Gastroesophageal sphincter (tissue), 4 donors: ENCODE measurements around the gene PCA3. TPM values are rescaled to one million over a fixed set of nuclear protein-coding genes. Genes with fewer than 3 reads are reported as not detected.

Experiments
- ATAC-seq: fragments of 150-250 bp; one replicate; pipeline ENCODE4 v1.9.1; 2016; ENCODE audit warnings: mild to moderate bottlenecking, moderate library complexity
- H3K27ac ChIP-seq, 4 donors: fragments of 200-600 bp; sonication (generic) in 3 of 4; 1 replicate in 3 of 4; 2 replicates in 1 of 4; pipeline ENCODE4 v1.5.1; 2016 to 2019
- H3K27me3 ChIP-seq: fragments of 200-600 bp; sonication (generic); one replicate; pipeline ENCODE4 v1.5.1; 2019
- H3K36me3 ChIP-seq, 2 donors: fragments of 200-600 bp; sonication (generic); one replicate each; pipeline ENCODE4 v1.5.1; 2019; ENCODE audit warnings: control low read depth in 1 of 2
- H3K4me1 ChIP-seq, 3 donors: fragments of 200-600 bp; sonication (generic); 1 replicate in 2 of 3; 2 replicates in 1 of 3; pipeline ENCODE4 v1.5.1; 2016 to 2019; ENCODE audit warnings: control low read depth in 2 of 3
- H3K4me3 ChIP-seq, 2 donors: fragments of 200-600 bp; sonication (generic); one replicate each; pipeline ENCODE4 v1.5.1; 2019; ENCODE audit warnings: mild to moderate bottlenecking in 1 of 2, moderate library complexity in 1 of 2
- H3K9me3 ChIP-seq, 3 donors: fragments of 200-600 bp; sonication (generic); one replicate each; pipeline ENCODE4 v1.5.1; 2017 to 2019; ENCODE audit warnings: control low read depth in 2 of 3
- EP300 ChIP-seq: sonication (generic); formaldehyde crosslinking; IDR thresholded peaks from one replicate; pipeline ENCODE4 v1.6.1; 2017; ENCODE audit warnings: antibody characterized with exemption, mild to moderate bottlenecking
- POLR2A ChIP-seq, 2 donors: fragments of 450-650 bp; IDR thresholded peaks; one replicate each; pipeline ENCODE4 v1.6.1; 2017; ENCODE audit warnings: antibody characterized with exemption in 2 of 2, mild to moderate bottlenecking in 2 of 2, moderate library complexity in 1 of 2
- POLR2AphosphoS5 ChIP-seq: sonication (generic); formaldehyde crosslinking; IDR thresholded peaks from one replicate; pipeline ENCODE4 v1.6.1; 2017; ENCODE audit warnings: antibody characterized with exemption
- WGBS, 2 donors: methylation state at CpG; one replicate each; pipeline ENCODE4 v1.1.5; 2018; ENCODE audit warnings: low coverage in 1 of 2; 5-methylcytosine and 5-hydroxymethylcytosine counted together
- total RNA-seq, 4 donors: library from RNA; depleted of rRNA; stranded (reverse); fragments of >200 nt; gene quantifications; one replicate each; pipeline ENCODE4 v1.1.0, GENCODE V29; 2016
- TF ChIP-seq, protein P1 (sequence below), 4 experiments: fragments of 200-600 bp in 2 of 4; fragments of 450-650 bp in 2 of 4; sonication (generic) in 1 of 4; IDR thresholded peaks; one replicate each; pipeline ENCODE4 v1.5.1; 2017 to 2019; ENCODE audit warnings: antibody characterized with exemption in 4 of 4, mild to moderate bottlenecking in 2 of 4, moderate library complexity in 2 of 4

The PCA3 gene
- total RNA-seq, 4 donors from 2014 or later: 0.16 to 0.40 (median 0.27) TPM; not detected in 1

DNA sequence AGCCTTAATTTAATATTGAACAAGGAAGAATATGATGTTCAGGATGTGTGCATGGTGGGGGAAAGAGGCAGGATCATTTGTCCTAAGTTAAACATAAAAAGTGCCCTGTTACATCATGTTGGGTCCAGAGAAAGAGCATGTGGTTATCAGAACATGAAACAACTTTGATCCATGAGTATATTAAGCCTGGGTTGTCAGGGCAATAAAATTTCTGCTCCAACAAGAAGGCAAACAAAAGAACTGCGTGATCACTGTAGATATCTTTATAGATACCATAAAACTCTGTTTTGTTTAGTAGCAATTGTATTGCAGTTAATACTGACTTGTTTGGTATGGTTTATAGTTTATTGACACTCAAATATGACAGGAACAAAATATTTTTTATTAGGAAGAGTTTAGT, 35.2 kb downstream of the PCA3 start:
- H3K27ac ChIP-seq: no peak overlapping the region
- peaks cover 0 to 9% of the 10 kb centered on the region in 2 donors for H3K36me3 ChIP-seq
- H3K4me3 ChIP-seq: no peak overlapping the region
- 87 to 100% methylated on average over 1 of the region's 1 CpG for WGBS, 2 donors
- TF ChIP-seq, protein P1, sequence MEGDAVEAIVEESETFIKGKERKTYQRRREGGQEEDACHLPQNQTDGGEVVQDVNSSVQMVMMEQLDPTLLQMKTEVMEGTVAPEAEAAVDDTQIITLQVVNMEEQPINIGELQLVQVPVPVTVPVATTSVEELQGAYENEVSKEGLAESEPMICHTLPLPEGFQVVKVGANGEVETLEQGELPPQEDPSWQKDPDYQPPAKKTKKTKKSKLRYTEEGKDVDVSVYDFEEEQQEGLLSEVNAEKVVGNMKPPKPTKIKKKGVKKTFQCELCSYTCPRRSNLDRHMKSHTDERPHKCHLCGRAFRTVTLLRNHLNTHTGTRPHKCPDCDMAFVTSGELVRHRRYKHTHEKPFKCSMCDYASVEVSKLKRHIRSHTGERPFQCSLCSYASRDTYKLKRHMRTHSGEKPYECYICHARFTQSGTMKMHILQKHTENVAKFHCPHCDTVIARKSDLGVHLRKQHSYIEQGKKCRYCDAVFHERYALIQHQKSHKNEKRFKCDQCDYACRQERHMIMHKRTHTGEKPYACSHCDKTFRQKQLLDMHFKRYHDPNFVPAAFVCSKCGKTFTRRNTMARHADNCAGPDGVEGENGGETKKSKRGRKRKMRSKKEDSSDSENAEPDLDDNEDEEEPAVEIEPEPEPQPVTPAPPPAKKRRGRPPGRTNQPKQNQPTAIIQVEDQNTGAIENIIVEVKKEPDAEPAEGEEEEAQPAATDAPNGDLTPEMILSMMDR (IDR thresholded peaks at IDR 0.05): no peak
- TF ChIP-seq POLR2AphosphoS5: no peak
- no peak for TF ChIP-seq POLR2A (IDR thresholded peaks at IDR 0.05)
- TF ChIP-seq EP300: no peak
- no peaks in the 10 kb centered on the region for H3K27me3 ChIP-seq
- H3K4me1 ChIP-seq: peaks cover 0 to 10% (median 0%) of the 10 kb centered on the region in 3 donors
- H3K9me3 ChIP-seq: no peaks in the 10 kb centered on the region
- ATAC-seq: no peak

DNA sequence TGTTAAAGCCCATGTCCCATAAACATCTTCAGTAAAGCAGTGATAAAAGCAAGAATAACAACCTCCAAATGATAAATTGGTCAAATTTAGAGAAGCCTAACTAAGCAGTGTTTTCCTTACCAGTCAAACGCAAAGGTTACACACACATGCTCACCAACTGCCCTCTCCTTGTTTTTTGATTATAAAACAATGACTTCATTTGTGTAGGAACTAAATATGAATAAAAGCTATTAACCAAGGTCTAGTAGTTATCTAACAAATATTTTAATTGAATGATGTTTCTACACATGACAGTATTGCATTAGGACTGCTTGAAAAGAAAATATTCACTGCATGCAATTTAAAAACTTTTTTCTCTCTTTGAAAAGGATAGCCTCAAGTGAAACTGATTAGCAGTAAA, 36.7 kb downstream of the PCA3 start:
- TF ChIP-seq, protein P1 (IDR thresholded peaks at IDR 0.05): no peak
- TF ChIP-seq POLR2A (IDR thresholded peaks at IDR 0.05) (no peak), EP300 (no peak), POLR2AphosphoS5 (no peak)

DNA sequence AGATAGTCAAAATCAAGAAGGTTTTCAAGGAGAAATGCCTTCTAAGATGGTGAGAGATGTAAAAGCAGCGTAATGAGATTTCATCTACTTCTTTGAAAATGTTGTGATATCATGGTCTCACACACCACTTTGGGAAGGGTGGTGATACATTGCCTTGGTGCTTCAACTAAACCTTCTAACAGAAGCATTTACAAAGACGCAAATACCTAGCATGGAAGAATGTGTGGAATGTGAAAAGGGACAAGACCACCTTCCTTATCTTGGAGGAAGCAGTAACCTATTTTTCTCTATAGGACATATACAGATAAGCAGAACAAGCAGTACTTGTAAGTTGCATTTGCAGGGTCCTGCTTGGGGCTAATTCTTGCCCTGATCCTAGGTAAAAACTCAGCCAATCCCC, 38.8 kb downstream of the PCA3 start:
- Histone ChIP-seq H3K27me3 (no peaks in the 10 kb centered on the region), H3K9me3 (no peaks in the 10 kb centered on the region), H3K36me3 (peaks cover 0 to 24% of the 10 kb centered on the region in 2 donors), H3K4me3 (no peak overlapping the region), H3K4me1 (no peaks in the 10 kb centered on the region), H3K27ac (no peak overlapping the region)
- no peak for ATAC-seq
- 63 to 88% methylated on average over 2 of the region's 2 CpGs for WGBS, 2 donors
- no peak for TF ChIP-seq POLR2A (IDR thresholded peaks at IDR 0.05)
- no peak for TF ChIP-seq POLR2AphosphoS5
- TF ChIP-seq EP300: no peak
- TF ChIP-seq, protein P1 (IDR thresholded peaks at IDR 0.05): no peak

More for the DNA sequence above, 36.7 kb downstream of the PCA3 start:
- no peak for ATAC-seq
- Histone ChIP-seq H3K36me3 (peaks cover 0 to 23% of the 10 kb centered on the region in 2 donors), H3K4me1 (peaks cover 0 to 10% (median 0%) of the 10 kb centered on the region in 3 donors), H3K27me3 (no peaks in the 10 kb centered on the region), H3K27ac (no peak overlapping the region), H3K4me3 (no peak overlapping the region), H3K9me3 (no peaks in the 10 kb centered on the region)
- 40 to 57% methylated on average over 1 of the region's 1 CpG for WGBS, 2 donors

DNA sequence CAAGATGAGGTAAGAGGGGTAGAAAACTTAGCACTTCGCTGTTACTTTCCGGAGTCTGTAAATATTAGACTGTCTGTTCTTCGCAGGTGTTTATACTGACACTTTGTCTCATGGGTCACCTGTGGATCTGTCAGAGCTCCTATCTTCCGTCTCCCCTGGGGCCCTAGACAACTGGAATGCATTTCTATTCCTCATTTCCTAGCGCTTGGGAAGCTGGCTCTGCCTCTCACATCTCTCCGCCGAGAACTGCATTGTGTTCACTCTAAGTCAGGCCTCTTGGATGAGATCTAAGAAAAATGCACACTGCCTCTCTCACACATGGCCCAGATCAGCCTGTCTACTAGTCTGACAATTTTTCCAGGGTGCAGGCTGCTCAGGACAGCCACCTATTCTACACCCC, 39.5 kb downstream of the PCA3 start:
- Histone ChIP-seq H3K4me3 (no peak overlapping the region), H3K27me3 (no peaks in the 10 kb centered on the region), H3K4me1 (peaks cover 0 to 5% (median 0%) of the 10 kb centered on the region in 3 donors), H3K9me3 (no peaks in the 10 kb centered on the region), H3K27ac (no peak overlapping the region), H3K36me3 (peaks cover 0 to 24% of the 10 kb centered on the region in 2 donors)
- ATAC-seq: no peak
- no peak for TF ChIP-seq POLR2A (IDR thresholded peaks at IDR 0.05)
- no peak for TF ChIP-seq EP300
- no peak for TF ChIP-seq POLR2AphosphoS5
- TF ChIP-seq, protein P1 (IDR thresholded peaks at IDR 0.05): no peak
- WGBS, 2 donors: 78 to 85% methylated on average over 5 to 7 of the region's 7 CpGs

DNA sequence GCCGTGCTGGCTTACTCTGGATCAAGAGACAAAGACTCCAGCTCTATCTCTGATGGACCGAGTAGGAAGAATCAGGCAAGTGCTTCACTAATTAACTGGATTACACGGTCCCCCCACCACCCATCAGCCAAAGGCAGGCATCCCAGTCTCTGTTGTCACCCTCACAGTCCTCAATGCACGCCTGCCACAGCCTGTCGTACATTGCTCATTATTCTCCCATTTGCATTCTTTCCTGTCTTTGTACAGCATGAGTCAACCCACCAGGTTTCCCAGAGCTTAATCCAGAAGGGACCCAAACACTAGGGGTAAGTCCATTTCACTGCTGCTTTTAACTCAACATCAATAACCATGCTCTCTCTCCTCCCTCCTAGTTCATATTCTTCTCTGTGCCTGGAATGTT, 44.4 kb downstream of the PCA3 start:
- 27 to 39% methylated on average over 4 to 5 of the region's 5 CpGs for WGBS, 2 donors
- no peak for ATAC-seq
- H3K27me3 ChIP-seq: no peaks in the 10 kb centered on the region

More for the DNA sequence above, 44.4 kb downstream of the PCA3 start:
- H3K4me1 ChIP-seq: peaks cover 0 to 36% (median 3%) of the 10 kb centered on the region in 3 donors
- TF ChIP-seq, protein P1 (IDR thresholded peaks at IDR 0.05): no peak
- TF ChIP-seq POLR2A (IDR thresholded peaks at IDR 0.05) (no peak), EP300 (no peak), POLR2AphosphoS5 (no peak)
- H3K4me3 ChIP-seq: no peak overlapping the region
- no peaks in the 10 kb centered on the region for H3K9me3 ChIP-seq
- H3K27ac ChIP-seq: peak overlapping the region in 1 of 4 donors; percentile 32
- peaks cover 0 to 23% of the 10 kb centered on the region in 2 donors for H3K36me3 ChIP-seq
